Measurements from ENCODE around the gene COL4A6.

Gene COL4A6

GRCh38 chrX:108163333-108164082 is 274.7 kb downstream of the COL4A6 start:
- in situ Hi-C loops (cut with HindIII; ENCODE audit: low sequenced_read_pairs) = no loop called here

- in situ Hi-C loops (cut with HindIII; ENCODE audit: low sequenced_read_pairs) = no loop called here
These were observed 276.0 kb downstream of the COL4A6 start for GRCh38 chrX:108162265-108162664.

GRCh38 chrX:108160309-108160708 is 277.9 kb downstream of the COL4A6 start:
- in situ Hi-C loops (cut with HindIII; ENCODE audit: low sequenced_read_pairs) = no loop called here

DNA sequence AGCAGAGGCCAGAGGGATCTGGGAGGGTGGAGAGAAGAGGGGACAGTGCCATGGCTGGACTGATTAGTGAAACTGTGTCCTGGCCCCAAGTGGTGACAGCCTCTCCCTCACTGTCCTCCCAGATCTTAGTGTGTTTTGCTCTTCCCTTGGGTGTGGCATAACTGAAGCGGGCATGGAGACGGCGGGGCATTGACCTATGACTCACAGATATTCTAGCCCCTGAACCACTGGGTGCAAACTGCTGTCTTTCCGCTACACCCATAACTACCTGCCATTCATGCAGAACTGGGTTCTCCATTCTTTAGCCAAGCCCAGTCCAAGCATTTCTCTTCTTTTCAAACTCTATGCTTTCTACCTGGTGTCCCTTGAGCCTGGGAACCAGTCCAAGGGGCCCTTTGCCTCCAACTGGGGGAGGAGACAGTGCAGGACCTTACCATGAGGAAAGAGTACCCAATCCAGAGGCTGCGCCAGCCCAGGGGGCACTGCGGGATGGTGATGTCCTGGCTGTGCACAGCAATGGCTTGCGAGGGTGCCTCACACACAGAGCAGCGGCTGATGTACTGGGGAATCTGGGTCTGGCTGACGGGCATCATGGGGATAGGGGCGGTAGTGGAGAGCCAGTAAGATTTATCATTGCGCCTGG is 279.1 kb downstream of the COL4A6 start:
- in situ Hi-C loops (cut with HindIII; ENCODE audit: low sequenced_read_pairs) = no loop called here

DNA sequence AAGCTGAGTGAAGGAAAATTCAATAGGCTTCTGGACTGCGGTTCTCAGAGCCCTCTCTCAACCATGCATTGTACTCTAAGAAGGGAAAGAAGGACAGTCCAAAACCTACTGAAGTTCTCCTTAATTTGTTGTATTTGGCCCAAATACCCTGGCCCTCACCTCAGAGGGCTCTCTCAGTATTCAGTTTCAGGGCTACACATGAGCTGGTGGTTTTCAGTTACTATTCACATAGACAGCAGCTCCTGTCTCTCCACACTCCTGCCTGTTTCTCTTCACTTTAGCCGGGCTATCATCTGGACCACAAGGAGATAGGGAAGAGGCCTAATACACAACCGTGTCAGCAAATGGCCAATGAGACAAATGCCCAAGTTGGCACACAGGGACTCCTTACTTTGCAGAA is 280.6 kb downstream of the COL4A6 start:
- in situ Hi-C loops (cut with HindIII; ENCODE audit: low sequenced_read_pairs) = no loop called here

DNA sequence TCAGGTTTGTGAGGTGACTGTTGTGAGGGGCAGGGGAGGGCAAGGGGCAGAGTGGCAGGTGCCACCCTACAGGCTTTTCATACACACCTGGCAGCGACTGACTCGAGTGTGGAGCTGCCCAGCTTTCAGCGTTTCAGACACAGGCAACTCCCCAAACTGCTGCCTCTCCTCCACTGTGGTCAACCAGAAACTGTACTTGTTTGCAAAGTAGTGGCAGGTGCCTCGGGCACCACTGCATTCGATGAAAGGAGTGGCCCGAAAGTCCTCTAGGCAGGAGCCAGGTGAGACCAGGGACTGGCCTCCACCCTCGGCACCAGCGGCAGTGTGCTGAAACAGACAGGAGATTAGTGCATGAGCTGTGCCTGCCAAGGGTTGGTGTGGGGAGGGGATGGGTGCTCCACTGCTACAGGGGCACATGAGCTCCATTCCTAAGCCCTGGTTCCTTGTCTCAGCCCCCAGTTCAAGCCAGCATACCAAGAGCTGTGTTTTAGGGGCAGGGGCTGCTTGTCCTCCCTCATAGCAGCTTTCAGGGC is 281.2 kb downstream of the COL4A6 start:
- in situ Hi-C loops (cut with HindIII; ENCODE audit: low sequenced_read_pairs) = no loop called here

- in situ Hi-C loops (cut with HindIII; ENCODE audit: low sequenced_read_pairs) = no loop called here
These were observed 282.1 kb downstream of the COL4A6 start for GRCh38 chrX:108156082-108156481.

DNA sequence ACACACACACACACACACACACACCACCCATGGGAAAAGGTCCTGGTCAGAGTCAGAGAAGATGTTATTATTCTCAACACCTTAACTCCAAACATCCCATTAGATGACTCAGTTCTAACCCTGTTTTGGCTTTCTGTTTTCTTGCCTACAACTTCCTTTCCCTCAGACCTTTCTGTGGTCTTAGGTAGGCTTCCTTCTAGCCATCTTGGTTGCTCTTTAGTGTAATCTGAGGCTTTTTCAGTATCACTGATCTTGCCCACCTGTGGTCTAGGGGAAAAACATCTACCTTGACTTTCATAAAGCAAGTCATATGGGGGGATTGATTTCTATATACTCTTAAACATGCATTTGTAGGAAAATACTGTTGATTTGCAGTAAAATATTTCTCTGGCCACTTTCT is 289.7 kb downstream of the COL4A6 start:
- in situ Hi-C loops (cut with HindIII; ENCODE audit: low sequenced_read_pairs) = no loop called here

GRCh38 chrX:108138814-108139702 is 299.2 kb downstream of the COL4A6 start:
- in situ Hi-C loops (cut with HindIII; ENCODE audit: low sequenced_read_pairs) = no loop called here

DNA sequence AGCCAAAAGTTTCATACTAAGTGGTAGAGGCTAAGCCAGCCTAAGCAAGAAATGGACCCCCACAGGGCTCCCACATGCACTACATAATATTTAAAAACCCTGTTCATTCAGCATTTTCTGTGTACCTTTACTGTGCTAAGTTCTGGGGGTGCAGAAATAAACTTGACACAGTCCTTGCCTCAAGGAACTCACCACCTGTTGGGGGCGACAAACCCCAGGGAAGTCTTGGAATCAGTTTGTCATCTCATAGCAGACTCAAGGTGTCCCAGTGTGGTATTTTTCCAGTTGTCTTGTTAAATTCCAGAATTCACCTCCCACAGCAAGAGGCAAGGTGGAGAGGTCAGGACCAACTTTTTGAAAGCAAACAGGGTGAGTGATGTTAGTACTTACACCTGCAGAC is 303.5 kb downstream of the COL4A6 start:
- in situ Hi-C loops (cut with HindIII; ENCODE audit: low sequenced_read_pairs) = no loop called here

- in situ Hi-C loops (cut with HindIII; ENCODE audit: low sequenced_read_pairs) = no loop called here
These were observed 305.3 kb downstream of the COL4A6 start for GRCh38 chrX:108132876-108133275.

DNA sequence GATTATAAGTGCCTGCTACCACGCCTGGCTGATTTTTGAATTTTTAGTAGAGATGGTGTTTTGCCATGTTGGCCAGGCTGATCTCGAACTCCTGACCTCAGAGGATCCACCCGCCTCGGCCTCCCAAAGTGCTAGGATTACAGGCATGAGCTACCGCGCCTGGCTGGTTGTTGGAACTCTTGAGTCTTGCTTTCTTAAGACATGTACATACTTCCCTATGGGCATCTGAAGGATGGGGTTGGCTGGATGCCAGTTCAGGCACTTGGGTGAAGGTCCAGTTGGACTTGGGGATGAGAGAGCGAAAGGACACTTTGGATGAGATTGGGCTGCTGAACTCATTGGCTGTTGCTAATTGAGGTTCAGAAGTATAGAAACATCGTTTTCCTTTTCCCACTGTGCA is 306.2 kb downstream of the COL4A6 start:
- in situ Hi-C loops (cut with HindIII; ENCODE audit: low sequenced_read_pairs) = no loop called here

- in situ Hi-C loops (cut with HindIII; ENCODE audit: low sequenced_read_pairs) = no loop called here
These were observed 306.8 kb downstream of the COL4A6 start for GRCh38 chrX:108131471-108131870.

DNA sequence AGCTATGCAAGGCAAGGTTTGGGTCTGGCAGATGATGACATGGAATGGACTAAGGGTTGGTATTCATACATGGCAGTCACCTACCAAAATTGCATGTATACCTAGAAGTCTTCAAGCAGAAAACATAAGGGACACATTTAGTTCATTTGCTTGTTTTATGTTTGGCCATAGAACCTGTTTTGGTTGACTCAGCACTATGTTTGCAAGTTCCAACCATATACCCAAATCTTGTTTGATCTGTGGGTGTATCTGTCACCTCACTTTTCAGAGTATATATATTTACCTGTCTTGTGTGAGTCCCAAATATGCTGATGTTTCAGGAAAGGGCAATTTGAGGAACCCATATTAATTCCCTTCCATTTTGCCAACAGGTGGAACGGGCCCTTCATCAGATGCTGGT is 307.3 kb downstream of the COL4A6 start:
- in situ Hi-C loops (cut with HindIII; ENCODE audit: low sequenced_read_pairs) = no loop called here

DNA sequence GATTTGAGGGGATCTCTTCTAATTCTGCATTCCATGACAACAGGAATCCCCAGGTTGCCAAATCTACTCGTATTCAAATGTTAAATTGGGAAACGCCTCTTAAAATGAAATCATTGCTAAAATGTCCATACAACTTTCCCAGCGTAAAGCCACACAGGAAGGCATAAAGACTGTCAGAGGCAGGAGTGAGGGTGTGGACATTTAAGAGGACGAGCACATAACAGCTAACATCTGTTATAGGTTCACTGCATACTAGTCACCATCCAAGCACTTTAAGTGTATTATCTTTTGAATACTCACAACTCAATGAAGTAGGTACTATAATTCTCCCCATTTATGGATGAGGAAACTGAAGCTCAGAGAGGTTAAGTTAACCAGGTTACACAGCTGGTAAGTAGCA is 311.1 kb downstream of the COL4A6 start:
- in situ Hi-C loops (cut with HindIII; ENCODE audit: low sequenced_read_pairs) = no loop called here

GRCh38 chrX:108126661-108127060 is 311.6 kb downstream of the COL4A6 start:
- in situ Hi-C loops (cut with HindIII; ENCODE audit: low sequenced_read_pairs) = no loop called here

- in situ Hi-C loops (cut with HindIII; ENCODE audit: low sequenced_read_pairs) = no loop called here
These were observed 314.4 kb downstream of the COL4A6 start for GRCh38 chrX:108123591-108124366.

GRCh38 chrX:108122748-108123147 is 315.5 kb downstream of the COL4A6 start:
- in situ Hi-C loops (cut with HindIII; ENCODE audit: low sequenced_read_pairs) = no loop called here

GRCh38 chrX:108121291-108121690 is 316.9 kb downstream of the COL4A6 start:
- in situ Hi-C loops (cut with HindIII; ENCODE audit: low sequenced_read_pairs) = no loop called here

GRCh38 chrX:108117988-108118387 is 320.2 kb downstream of the COL4A6 start:
- in situ Hi-C loops (cut with HindIII; ENCODE audit: low sequenced_read_pairs) = no loop called here

GRCh38 chrX:108114541-108114940 is 323.7 kb downstream of the COL4A6 start:
- in situ Hi-C loops (cut with HindIII; ENCODE audit: low sequenced_read_pairs) = no loop called here
